ENCODE results near the gene METAP1D.
"Not testable (repeated sequence)": the region's sequence is repeated elsewhere in the genome, so short reads cannot be mapped to it uniquely, and the experiment has no call there.

The METAP1D gene

DNA sequence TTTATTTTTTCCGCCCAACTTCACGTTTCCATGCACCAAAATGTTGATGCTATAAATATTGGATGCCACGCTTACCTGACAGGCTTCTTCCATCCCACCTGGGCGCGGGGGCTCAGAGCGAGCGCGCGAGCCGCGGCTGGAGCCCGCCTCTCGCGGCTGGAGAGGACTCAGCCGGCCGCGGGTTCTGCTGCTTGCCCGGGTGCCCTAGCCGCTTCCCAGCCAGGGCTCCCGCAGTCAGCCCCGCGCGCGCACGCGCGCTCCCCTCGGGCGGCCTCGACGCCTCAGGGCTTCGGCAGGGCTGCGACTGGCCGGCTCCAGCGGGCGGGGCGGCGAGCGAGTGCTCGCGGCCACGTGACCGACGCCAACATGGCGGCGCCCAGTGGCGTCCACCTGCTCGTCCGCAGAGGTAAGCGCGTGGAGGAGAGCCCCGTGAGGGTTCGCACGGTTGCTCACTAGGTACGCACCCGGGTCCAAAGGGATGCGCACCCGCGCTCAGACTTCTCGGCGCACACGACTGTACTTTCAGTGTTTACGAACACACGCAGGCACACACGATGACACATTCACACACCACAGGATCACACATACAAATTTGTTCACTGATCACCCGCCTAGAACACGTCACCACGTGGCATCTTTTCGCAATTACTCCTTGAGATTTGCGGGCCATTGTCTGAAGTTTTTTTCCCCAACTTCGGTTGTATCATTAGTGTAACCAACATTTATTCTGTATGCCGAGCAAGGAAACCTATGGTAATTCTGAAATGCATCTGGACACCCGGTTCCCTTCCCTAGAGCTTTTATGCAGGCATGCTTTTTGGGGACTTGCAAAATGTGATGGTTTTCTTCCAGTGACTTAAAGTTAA, at the start of gene METAP1D:
Gene METAP1D (plus strand): TSS at position 350 of the 866 bp plus-strand sequence. CDS start 17 bp downstream, at position 367.
- DNase-seq: peak; percentile 92

DNA sequence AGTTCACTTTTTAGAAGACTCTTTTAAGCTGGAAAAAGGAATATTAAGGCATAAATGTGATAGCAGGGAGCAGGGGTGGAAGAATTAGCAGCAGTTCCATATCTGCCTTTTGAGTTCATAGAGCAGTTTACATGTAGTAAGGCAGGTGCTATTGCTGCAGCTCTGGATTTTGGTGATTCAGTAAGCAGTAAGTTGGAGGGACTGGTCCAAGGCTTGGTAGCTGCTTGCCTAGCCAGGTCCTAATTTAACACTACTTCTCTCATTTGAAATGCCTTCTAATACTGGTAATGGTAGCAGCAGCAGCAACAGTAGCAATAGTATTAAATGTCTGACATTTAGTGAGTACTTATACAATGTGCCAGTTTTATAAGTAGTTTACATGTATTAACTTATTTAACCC, 47.5 kb upstream of the METAP1D start:
- DNase-seq: no peak

DNA sequence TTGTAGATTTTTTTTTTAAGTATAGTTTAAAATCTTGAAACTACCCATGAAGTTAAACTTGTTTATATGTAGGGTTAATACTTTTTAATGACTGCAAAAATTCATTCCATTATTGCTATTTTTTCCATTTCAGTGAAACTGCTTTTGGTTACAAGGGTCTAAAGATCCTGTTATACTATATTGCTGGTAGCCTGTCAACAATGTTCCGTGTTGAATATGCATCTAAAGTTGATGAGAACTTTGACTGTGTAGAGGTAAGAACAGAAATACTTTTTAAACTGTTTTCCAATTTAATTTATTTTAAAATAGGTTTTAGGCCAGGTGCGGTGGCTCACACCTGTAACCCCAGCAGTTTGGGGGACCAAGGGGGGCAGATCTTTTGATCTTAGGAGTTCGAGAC, 47.0 kb upstream of the METAP1D start:
- DNase-seq: no peak

GRCh38 chr2:171956135-171956825, 43.5 kb upstream of the METAP1D start:
- DNase-seq: no peak

DNA sequence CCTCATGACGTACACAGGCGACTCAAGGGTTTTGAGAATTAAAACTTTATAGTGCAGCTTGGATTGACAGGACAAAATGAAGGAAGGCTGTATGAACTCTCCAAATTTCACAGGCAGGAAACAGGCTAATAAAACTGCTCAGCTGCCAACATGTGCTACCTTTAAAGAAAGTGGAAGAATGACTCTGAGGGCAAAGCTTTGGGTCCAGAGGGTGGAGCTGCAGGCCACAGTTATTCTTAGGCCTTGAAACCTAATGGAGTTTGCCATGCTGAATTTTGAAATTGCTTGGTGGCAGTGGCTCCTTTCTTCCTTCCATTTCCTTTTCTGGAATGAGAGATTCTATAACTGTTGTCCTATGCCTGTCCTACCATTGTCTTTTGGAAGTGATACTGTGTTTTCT, 42.7 kb upstream of the METAP1D start:
- DNase-seq: no peak

DNA sequence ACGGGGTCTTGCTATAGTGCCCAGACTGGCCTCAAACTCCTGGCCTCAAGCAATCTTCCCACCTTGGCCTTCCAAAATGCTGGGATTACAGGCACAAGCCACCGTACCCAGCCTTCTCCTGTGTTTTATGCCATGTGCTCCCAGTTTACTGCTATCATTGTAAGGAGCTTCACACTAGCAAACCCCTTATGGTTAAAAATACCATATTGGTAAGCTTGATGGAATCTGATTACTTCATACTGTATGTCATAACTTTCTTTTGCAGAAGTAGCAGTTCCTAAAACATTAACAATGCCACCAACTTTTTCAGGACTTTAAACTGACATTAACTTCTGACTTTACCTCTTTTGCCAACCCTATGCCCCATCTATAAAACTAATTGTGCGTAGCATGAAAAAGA, 41.3 kb upstream of the METAP1D start:
- no peak for DNase-seq

GRCh38 chr2:171959998-171960397, 39.8 kb upstream of the METAP1D start:
- DNase-seq: no peak

DNA sequence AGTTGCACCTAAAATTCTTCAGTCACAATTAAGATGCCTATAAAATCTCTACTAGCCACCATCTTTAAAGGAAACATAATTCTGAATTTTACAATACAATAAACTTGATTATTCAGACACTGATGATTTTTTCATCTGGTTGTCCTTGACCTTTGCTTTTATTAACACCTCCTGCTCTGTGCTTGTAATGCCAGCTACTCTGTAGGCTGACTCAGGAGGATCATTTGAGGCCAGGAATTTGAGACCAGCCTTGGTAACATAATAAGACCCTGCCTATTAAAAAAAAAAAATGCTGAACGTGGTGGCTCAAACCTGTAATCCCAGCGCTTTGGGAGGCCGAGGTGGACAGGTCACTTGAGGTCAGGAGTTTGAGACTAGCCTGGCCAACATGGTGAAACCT, 39.2 kb upstream of the METAP1D start:
- DNase-seq: no peak

DNA sequence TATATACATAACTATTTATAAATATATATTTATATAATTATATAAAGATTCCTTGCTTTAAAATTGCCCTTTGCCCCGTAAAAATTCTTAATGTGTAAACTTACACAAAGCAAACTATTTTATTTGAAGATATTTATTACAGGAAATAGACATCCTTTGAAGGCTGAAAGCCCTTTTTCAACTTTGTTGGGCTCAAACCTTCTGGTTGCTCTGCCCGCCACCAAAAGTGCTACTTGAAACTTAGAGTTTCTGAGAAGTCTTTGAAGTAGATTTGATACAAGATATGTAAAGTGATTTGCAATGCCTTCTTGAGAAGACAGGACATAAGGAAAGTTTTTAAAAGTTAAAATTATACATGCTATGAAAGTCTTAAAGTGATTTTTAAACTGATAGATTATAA, 36.6 kb upstream of the METAP1D start:
- DNase-seq: no peak

DNA sequence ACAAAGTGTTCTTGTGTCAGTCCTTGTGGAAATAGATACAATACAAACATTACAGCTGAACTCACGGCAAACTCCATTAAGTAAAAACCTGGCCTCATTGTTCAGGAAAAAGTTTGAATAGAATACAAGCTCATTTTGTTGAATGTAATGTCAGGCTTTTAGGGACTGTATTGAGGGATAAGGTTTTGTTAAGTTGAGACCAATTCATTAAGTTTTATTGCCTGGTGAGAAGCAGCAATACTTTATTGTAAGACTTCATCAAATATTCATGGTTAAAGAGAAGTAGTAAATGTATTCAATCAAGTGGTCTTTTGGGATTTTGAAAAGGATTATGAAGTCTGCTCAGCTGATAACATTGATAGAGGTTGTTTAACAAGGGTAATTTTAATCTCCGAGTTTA, 35.4 kb upstream of the METAP1D start:
- no peak for DNase-seq

DNA sequence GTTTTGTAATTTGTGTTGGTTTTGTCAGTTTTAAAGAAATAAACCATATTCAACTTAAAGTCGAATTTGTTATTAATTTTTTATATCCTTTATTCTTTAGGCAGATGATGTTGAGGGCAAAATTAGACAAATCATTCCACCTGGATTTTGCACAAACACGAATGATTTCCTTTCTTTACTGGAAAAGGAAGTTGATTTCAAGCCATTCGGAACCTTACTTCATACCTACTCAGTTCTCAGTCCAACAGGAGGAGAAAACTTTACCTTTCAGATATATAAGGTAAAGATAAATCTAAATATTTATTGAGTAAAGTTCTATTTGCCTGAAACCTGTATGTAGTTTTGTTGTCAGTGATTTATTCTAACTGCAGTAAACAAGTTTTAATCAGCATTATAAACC, 34.5 kb upstream of the METAP1D start:
- no peak for DNase-seq

DNA sequence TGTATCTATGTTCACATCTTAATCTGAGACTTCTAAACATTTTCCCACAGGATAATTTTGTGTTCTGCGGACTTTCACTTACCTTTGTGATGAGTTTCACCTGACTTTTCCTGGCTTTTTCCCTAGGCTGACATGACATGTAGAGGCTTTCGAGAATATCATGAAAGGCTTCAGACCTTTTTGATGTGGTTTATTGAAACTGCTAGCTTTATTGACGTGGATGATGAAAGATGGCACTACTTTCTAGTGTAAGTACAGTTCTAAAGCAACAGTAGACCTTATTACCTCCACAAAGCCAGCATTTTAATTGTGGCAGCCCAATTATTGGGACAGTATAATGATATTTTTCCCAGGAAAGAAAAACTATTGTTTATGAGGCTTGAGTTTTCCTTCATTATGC, 34.1 kb upstream of the METAP1D start:
- no peak for DNase-seq

- no peak for DNase-seq
These were observed 33.5 kb upstream of the METAP1D start for GRCh38 chr2:171966235-171966634.

DNA sequence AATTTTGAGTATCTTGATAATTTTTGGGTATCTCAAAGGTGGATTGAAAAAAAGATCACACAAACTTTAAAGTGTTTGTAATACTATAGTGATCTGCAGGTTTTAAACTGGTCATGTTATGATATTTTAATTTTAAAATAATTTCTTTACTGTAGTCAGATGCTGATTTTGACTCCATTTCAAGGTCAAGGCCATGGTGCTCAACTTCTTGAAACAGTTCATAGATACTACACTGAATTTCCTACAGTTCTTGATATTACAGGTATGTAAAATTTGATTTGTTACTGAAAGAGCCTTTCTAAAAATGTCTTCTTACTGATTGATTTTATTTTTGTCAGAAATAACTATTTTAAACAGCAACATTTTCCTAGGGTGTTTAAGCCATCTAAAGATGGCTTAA, 33.1 kb upstream of the METAP1D start:
- no peak for DNase-seq

DNA sequence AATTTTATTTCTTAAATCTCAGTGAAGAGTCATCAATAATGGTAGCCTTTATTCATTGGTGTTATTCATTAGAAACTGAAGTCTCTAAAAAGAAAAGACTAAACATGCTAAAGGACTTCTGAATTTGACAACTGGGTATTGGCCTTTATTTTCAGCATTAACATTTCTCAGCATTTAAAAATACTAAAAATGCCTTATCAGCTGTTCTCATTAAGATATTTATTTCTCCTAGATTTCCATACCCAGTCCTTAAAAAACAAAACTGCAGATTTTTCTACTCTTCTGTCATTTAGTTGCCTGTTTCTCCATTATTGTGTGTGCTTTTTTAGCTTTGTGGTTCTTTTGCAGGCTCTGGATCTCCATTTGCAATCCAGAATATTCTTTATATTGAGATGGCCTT, 31.2 kb upstream of the METAP1D start:
- DNase-seq: no peak

GRCh38 chr2:171972329-171972982, 27.3 kb upstream of the METAP1D start:
- DNase-seq: no peak

- DNase-seq: no peak
These were observed 20.6 kb upstream of the METAP1D start for GRCh38 chr2:171979103-171979502.

DNA sequence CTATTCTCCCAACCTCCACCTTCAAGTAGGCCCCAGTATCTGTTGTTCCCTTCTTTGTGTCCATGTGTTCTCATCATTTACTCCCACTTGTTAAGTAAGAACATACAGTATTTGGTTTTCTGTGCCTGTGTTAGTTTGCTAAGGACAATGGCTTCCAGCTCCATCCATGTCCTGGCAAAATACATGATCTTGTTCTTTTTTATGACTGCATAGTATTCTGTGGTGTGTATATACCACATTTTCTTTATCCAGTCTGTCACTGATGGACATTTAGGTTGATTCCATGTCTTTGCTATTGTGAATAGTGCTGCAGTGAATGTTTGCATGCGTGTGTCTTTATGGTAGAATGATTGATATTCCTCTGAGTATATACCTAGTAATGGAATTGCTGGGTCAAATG, 15.8 kb upstream of the METAP1D start:
- not testable (repeated sequence) for DNase-seq

DNA sequence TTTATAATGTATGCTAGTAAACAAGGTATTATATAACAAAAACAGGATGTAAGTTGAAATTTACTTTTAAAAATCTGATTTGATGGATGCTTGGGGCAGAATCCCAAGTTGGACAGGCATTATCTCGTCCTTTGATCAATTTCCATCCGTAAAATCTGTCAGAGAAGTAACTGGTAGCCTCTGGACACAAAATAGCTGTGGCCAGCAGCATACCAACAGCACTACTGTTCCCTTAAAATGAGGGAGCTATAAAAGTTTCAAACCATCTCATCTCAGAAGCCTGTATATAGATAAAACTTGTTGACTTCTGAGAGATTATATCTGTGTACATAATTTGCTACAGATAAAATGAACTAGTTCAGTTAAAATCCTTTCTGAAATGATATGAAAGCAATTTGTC, 14.7 kb upstream of the METAP1D start:
- no peak for DNase-seq

DNA sequence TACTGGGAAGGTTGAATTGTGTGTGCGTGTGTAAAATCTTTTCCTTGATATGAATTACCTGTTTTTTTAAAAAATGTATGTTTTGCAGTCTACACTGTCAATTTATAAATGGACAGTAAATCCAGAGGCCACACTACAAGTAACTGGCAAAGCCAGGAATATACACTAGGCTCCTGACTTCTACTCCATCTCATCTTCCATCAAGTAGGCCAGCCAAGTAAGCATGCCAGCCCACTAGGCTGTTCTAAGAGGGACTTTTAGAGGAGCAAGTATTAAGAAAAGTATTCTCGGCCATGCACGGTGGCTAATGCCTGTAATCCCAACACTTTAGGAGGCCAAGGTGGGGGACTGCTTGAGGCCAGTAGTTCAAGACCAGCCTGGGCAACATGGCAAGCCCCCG, 13.0 kb upstream of the METAP1D start:
- no peak for DNase-seq

DNA sequence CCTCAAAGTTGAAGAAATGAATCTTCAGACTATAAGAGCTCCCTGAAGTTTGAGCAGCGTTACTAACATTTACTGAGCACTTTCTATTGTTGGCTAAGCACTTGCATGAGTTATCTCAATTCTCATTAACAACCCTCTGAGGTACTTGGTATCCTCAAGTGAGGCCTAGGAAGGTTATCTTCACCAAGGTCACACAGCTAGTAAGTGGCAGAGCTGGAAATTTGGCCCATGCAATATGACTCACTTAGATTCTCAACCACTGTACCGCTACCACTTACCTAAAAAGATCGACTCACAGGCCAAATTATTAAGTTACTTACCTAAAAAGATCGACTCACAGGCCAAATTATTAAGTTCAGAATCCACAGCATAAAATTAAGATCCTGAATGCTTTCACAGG, 8.7 kb upstream of the METAP1D start:
- no peak for DNase-seq

DNA sequence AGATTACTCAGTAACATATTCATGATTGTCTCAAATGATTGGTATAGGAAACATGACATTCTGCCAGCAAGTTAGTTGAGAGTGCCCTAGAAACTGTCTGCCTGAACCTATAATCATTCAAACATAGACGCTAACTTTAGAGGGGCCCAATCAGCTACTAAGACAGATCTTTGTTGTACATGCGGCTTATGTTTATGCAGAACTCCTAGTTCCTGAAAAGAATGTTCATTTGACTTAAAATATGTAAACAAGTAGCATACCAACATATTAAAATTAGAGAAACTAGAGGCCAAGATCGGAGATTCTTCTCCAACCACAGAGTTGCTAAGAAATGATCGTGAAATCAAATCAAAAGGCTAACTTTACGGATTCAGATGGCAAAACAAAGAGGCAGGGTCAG, 4.2 kb upstream of the METAP1D start:
- no peak for DNase-seq

DNA sequence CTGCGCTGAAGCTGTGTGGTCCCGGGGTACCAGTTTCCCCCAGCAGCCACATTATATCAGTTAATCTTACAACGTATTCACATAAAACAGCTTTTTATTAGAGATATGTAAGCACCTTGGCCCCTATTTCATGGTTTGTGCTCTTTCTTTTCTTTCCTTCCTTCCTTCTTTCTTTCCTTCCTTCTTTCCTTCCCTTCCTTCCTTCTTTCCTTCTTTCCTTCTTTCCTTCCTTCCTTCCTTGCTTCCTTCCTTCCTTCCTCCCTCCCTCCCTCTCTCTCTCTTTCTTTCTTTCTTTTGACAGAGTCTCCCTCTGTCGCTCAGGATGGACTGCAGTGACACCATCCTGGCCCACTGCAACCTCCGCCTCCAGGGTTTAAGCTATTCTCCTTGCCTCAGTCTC, 3.7 kb upstream of the METAP1D start:
- DNase-seq: no peak

- DNase-seq: not testable (repeated sequence)
These were observed 2.7 kb upstream of the METAP1D start for GRCh38 chr2:171997031-171997430.

All from right forelimb (tissue), 1 donor.